T-helper 22 cell (primary cell): ENCODE data around the gene POT1.

Experiments used
- DNase-seq: peaks from one replicate; pipeline ENCODE4 v3.0.0-alpha.2; 2020; ENCODE audit warnings: low read depth

POT1 gene

DNA sequence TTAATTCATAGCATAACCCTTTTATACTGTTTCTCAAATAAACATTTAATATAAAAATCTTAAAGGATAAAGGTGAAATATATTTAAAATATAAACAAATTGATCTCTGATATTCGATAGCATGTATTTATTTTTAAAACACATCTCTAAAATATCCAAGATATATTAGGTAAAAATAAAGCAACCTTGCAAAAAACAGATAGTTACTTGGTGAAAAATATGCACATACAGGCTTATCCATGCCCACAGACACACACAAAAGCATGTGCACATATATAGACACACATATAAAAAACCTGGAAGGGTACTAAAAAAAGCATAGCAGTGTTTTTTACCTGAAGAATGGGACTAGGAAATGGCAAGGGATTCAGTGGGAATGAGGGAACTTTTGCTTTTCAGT is 19.8 kb downstream of the POT1 start:
- DNase-seq, result no peak

GRCh38 chr7:124908259-124908658 is 21.4 kb downstream of the POT1 start:
- DNase-seq, result no peak

- no peak for DNase-seq
These were observed 22.1 kb downstream of the POT1 start for GRCh38 chr7:124907490-124907889.

DNA sequence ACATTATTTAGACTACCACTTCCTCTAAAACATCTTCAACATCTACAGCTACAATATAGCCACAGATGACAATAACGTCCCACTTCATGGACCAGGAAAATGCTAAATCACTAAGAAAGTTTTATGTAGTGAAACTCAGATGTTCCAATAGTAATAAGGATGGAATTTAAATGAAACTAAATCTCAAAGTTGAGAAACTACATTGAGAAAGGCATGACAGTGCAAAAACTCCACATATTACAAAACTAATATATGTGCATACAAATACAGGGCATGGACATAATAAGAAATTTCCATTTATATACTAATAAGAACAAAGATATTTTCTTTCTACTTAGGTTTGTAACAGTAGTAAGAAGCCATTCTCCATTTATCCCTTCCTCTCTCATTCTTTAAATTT is 31.1 kb downstream of the POT1 start:
- no peak for DNase-seq

DNA sequence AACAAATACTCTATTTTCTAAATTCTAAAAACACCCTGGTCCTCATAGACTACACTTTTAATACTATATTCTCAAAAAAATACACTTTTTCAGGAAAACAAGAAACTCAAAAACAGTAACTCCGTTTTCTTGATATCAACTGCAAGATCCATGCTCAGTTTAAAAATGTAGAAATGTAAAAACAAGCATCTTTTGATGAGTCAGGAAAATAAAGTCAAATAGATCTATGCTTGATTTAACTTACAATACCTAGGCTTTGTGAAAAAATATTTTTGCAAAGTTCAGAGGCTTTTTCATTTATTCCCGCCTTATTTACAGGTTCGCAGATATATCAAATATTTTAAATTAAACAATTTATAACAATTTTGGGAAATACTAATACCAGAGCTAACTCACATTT is 33.6 kb downstream of the POT1 start:
- DNase-seq, result no peak

DNA sequence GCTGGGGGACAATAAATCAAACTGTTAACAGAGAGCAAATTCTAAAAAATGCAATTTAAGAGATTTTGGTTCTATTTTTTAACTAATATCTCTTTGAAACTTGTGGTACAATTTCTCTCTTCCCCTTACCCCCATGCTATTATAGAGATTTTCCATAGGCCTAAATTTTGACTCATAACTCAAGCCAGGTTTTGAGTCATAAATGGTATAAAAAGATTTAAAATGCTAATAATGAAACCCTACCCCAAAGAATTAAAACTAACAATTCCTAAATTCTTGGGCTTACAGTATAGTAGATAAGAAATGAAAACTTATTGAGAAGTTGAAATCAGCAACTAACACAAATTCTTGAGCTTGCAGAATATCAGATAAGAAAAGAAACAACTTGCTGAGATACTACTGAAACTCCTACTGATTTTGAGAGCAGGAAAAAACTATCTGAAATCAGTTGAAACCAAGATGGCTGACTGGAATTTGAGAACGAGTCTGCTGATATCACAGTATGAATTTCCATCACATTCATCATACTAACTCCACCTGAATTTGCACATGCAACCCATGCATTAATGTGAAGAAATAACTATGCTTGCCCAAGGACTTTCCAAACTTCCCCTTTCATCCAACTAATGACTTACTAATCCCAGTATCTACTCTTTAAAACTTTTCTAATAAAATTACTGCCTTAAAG is 36.3 kb downstream of the POT1 start:
- no peak for DNase-seq

DNA sequence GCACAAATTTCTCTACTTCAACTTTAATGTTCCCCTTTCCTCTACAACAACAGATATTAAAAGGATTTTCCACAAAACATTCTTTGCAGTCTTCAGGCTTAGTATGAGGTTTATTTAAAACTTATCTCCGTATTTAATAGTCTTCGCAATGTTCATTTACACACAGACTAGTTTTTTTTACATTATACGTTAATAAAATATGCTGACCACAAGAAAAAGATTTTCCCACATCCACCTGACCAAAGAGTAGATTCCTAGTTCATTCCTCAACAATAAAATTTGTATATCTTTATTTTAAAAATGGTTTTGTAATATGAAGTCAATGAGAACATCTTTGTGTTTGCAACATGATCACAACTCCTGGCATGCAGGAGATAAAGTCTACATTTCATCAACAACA is 42.4 kb downstream of the POT1 start:
- DNase-seq, result no peak

GRCh38 chr7:124881981-124882380 is 47.6 kb downstream of the POT1 start:
- DNase-seq, result no peak

DNA sequence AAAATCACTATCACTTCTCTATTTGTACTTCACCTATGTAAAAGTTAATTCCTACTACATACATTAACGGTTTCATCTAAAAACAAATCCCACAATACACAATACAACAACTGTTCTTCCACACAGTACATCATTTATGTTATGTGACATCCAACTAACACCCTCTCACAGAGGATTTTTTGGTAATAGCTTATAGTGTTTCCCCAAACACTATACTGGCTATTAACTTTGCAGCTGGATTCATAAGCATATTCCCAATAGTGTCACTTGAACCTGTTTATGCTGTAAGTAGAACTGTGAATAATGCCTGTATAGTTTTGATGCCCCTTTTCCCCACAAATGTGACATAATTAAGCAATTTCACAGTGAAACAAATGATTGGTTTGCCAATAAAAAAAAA is 49.9 kb downstream of the POT1 start:
- DNase-seq, result no peak

DNA sequence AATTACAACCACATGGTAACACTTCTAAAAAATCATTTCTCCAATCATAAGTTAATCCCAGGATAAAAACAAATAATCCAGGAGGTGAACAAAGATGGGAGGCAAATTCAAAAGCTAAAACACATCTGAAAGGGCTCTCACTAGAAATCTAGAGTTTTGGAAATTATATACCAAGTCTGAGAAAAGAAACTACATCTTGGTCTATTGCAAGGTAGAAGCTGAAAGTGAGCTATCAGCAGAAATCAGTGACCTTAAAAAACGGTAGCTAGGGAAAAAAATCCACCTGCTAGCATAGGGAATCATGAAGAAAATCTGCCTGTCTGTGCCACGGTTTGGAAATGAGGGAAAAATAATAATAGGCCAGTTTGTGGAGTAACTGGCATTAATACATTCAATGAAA is 50.5 kb downstream of the POT1 start:
- DNase-seq, result no peak

- no peak for DNase-seq
These were observed 54.9 kb downstream of the POT1 start for GRCh38 chr7:124874644-124875163.

- DNase-seq, result no peak
These were observed 71.9 kb downstream of the POT1 start for GRCh38 chr7:124857672-124858235.

GRCh38 chr7:124856299-124856888 is 73.2 kb downstream of the POT1 start:
- DNase-seq, result no peak

DNA sequence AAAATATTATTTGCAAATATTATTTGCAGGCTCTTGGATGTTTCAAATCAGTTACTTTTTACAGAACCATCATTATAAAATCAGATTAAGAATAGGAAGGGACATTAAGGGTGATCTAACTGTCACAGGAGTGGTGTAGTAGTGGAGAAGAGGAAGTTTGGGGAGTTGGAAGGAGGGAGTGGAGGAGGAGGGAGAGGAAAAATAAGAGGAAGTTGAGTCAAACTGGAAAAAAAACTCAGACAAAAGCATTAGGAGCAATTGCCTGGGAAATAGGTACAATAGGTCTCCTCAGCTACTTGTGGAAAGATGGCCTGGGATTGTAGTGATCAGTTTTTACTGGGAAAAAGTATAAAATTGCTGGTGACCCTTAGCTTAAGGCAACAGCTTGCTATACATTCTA is 86.3 kb downstream of the POT1 start:
- DNase-seq, result no peak

- no peak for DNase-seq
These were observed 89.2 kb downstream of the POT1 start for GRCh38 chr7:124840435-124840834.

- DNase-seq, result no peak
These were observed 89.9 kb downstream of the POT1 start for GRCh38 chr7:124839687-124840086.

DNA sequence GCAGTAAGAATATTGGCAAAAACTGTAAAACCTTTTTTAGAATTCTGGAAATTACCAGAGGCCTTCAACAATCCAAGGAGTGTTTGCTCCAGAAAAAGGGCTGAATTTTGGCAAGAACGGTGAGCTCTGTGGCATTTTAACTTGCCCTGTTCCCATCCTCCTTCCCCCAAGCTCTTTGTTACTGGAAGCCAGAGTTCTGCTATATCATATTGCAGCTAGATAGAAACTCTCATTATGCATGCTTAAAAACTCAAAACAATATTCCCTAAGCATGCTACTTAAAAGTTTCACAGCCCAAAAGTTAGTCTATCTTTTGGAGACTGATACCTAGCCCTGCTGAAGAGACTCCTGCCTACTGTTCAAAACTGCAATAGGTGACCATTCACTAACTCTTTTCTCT is 93.5 kb downstream of the POT1 start:
- no peak for DNase-seq

DNA sequence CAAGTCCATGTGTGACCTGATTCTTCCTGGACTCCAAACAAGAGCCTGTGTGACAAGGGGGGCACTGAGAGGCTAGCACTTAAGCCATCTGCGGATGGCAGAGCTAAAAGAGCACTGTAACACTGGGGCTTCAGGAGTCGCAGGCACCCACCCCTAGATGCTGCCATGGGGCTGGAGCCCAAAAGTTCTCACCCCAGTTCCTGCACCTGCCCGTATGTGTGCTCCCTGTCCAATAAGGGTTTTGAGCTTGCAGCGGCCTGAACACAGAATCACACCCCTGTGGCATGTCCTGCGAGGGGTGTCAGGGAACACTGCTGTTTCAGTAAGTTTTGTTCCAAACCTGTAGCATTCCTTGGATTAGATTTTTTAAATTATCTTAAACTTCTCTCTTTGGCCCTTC is 110.8 kb downstream of the POT1 start:
- no peak for DNase-seq

GRCh38 chr7:124813994-124814798 is 115.4 kb downstream of the POT1 start:
- no peak for DNase-seq

DNA sequence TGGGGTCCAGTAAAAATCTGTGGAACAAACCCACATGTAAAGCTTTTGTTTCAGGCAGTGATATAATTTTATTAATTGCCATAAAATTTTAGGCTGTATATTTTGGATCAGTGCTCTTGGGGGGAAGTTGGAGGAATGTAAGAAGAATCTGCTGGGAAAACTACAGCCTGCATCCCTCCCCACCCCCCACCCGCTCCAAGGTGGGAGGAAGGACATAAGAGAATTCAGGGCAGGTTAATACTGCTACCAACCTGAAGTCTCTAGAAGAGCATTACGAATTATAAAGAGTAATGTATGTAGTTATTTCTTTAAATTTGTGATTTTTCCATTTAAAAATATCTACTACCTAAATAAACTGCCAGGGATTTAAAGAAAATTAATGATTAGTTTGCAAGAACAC is 116.9 kb downstream of the POT1 start:
- no peak for DNase-seq

GRCh38 chr7:124811341-124811740 is 118.3 kb downstream of the POT1 start:
- DNase-seq, result no peak

DNA sequence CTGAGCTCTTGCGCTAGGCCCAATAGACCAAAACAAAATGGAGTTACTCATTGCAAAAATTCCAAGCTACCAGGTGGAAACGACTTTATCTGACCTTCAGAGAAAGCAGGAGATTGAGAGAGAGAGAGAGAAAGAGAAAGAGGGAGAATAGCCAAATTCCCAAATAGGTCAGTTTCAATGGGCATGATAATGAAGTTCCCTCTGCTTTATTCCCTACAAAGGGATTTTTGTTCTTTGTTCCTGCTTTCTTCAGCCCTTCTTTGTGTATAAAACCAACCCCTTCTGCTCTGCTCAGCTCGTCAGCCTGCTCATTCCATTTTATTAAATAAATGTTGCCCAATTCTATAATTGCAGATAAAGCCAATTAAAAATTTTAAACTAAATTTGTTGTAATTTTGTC is 119.0 kb downstream of the POT1 start:
- DNase-seq, result no peak

DNA sequence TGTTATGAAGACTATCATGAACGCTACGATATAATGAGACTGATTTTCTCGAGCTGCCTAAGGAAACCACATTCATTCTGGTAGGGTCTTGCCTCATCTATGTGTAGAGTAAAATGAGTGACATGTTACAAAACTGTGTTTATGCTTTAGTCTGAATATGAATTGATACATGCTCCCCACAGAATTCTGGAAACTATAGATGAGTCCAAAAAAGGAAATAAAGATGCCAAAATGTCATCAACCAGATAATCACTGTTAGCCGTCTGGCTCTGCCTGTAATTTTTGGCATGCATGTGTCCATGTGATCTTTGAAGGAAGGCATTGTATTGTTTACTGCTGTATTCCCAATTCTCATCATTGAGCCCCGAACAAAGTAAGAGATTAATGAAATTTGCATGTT is 121.4 kb downstream of the POT1 start:
- no peak for DNase-seq
